MG63 (cell line): Measurements from ENCODE around the gene STXBP4. TPM values are rescaled to one million over a fixed set of nuclear protein-coding genes. Genes with fewer than 3 reads are reported as not detected.
A peak's percentile ranks its signal among the peaks of the same experiment; 100 is the strongest.

Experiments
- DNase-seq: peaks from one replicate; pipeline ENCODE4 v3.0.0-alpha.2; 2020
- H3K27me3 ChIP-seq: fragments of 250-450 bp; sonication (Bioruptor Pico); 2 replicates; pipeline ENCODE4 v1.5.1; 2020; ENCODE audit warnings: mild to moderate bottlenecking, moderate library complexity
- H3K36me3 ChIP-seq: fragments of 250-450 bp; sonication (Bioruptor Pico); 2 replicates; pipeline ENCODE4 v1.5.1; 2020; ENCODE audit warnings: mild to moderate bottlenecking, moderate library complexity
- H3K4me3 ChIP-seq: fragments of 250-450 bp; sonication (Bioruptor Pico); 2 replicates; pipeline ENCODE4 v1.5.1; 2020; ENCODE audit warnings: mild to moderate bottlenecking, moderate library complexity
- H3K9me3 ChIP-seq: fragments of 250-450 bp; sonication (Bioruptor Pico); 2 replicates; pipeline ENCODE4 v1.5.1; 2020; ENCODE audit warnings: mild to moderate bottlenecking, moderate library complexity
- total RNA-seq: library from RNA; depleted of rRNA; stranded (reverse); fragments of >200 nt; shearing (Covaris generic); gene quantifications from 2 replicates; pipeline ENCODE4 v1.2.3, GENCODE V29; 2014; ENCODE audit warnings: low replicate concordance

STXBP4 gene
- total RNA-seq, 1 experiment from 2014 or later = 28.1 TPM

- DNase-seq = no peak
- H3K27me3 ChIP-seq = no peaks in the 10 kb centered on the region
- H3K4me3 ChIP-seq = no peak overlapping the region
- H3K36me3 ChIP-seq = no peaks in the 10 kb centered on the region
- no peaks in the 10 kb centered on the region for H3K9me3 ChIP-seq
Observed at GRCh38 chr17:55166506-55166905, 197.9 kb downstream of the STXBP4 start.

- no peak overlapping the region for H3K4me3 ChIP-seq
- H3K36me3 ChIP-seq = no peaks in the 10 kb centered on the region
- DNase-seq = no peak
Observed at GRCh38 chr17:55167024-55167725, 198.6 kb downstream of the STXBP4 start.

DNA sequence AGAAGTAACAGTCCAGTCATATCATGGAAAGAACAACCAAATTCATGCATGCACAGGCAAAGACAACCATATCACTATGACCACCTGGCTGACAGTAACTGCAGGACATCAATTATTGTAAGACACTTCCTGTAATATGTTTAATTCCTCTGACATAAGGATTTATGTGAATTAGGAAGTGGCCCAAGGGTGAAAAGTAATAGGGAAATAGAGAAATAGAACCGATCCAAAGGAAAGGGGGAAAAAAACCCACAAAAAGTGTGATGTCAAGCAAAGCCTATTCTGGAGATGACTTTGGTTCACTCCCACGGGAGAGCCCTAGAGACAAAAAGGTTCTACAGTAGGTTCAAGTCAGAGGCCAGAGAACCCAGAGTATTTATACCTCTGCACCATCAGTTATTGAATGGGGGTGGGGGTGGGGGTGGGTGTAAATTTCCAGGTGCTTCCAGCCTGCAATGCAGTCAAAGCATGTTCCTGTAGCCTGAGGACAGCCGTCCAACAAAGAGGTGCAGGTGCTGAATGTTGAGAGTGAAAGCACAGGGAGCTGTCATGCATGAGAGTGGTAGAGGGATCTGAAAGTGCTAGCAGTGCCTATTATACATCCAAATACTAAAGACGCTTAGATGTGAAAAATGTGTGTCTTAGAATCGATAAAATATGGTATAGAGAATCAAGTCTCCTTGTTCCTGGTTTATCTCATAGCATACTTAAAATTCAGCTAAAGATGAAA lies 200.6 kb downstream of the STXBP4 start:
- no peak for DNase-seq
- Histone ChIP-seq H3K27me3 (no peaks in the 10 kb centered on the region), H3K9me3 (no peaks in the 10 kb centered on the region), H3K36me3 (no peaks in the 10 kb centered on the region), H3K4me3 (no peak overlapping the region)

More at GRCh38 chr17:55167024-55167725, 198.6 kb downstream of the STXBP4 start:
- no peaks in the 10 kb centered on the region for H3K9me3 ChIP-seq
- no peaks in the 10 kb centered on the region for H3K27me3 ChIP-seq

- Histone ChIP-seq H3K9me3 (no peaks in the 10 kb centered on the region), H3K36me3 (no peaks in the 10 kb centered on the region), H3K4me3 (no peak overlapping the region), H3K27me3 (no peaks in the 10 kb centered on the region)
- no peak for DNase-seq
Observed at GRCh38 chr17:55171634-55172328, 203.2 kb downstream of the STXBP4 start.

DNA sequence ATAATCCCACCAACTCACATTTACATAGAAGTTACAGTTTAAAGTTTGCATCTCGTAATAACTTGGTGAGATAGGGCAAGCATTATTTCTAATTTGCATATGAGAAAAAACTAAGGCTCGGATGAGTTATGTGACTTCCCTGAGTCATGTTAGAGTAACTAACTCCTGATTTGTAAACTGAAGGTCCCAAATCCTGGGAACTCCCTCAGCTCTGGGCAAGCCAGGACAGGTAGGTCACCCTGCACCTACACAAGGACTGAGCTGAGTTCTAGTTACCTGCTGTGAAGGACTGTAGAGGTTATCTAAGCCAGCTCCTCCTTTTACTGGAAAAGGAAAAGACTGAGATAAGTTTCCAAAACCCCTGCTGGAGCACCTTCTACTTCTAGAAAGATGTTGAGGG lies 204.0 kb downstream of the STXBP4 start:
- Histone ChIP-seq H3K36me3 (no peaks in the 10 kb centered on the region), H3K4me3 (no peak overlapping the region), H3K27me3 (no peaks in the 10 kb centered on the region), H3K9me3 (no peaks in the 10 kb centered on the region)
- no peak for DNase-seq

- H3K9me3 ChIP-seq = no peaks in the 10 kb centered on the region
- H3K4me3 ChIP-seq = no peak overlapping the region
- no peaks in the 10 kb centered on the region for H3K27me3 ChIP-seq
- no peaks in the 10 kb centered on the region for H3K36me3 ChIP-seq
- no peak for DNase-seq
Observed at GRCh38 chr17:55174133-55174532, 205.6 kb downstream of the STXBP4 start.

DNA sequence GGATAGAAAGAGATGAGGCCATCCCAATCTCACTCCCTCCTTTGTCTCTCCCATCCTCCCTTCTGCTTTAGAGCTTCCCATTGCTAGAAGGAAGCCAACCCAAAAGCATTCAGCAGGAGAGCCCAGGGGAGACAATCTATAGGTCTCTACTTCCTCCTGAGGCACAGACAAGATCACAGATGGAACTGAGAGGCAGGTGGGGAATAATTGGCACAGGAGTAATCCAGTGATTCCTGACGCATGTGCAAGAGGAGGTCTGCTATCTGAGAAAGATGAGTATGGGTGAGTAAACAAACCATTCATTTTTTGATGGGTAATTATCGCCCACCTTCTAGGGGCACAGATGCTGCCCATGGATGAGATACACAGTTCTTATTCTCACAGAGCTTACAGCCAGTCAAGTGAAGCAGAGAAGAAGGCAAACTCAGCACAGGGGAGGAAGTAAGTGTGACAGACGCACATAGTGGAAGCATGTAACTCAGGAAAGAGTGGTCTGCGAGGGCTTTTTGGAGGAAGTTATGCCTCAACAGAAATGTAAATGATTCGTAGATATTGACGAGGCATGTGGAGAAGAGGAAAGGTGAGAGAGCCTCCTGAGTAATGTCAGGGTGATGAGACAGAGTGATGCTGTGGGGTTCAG lies 207.3 kb downstream of the STXBP4 start:
- no peaks in the 10 kb centered on the region for H3K27me3 ChIP-seq
- no peak for DNase-seq
- no peaks in the 10 kb centered on the region for H3K36me3 ChIP-seq
- no peaks in the 10 kb centered on the region for H3K9me3 ChIP-seq
- H3K4me3 ChIP-seq = no peak overlapping the region

DNA sequence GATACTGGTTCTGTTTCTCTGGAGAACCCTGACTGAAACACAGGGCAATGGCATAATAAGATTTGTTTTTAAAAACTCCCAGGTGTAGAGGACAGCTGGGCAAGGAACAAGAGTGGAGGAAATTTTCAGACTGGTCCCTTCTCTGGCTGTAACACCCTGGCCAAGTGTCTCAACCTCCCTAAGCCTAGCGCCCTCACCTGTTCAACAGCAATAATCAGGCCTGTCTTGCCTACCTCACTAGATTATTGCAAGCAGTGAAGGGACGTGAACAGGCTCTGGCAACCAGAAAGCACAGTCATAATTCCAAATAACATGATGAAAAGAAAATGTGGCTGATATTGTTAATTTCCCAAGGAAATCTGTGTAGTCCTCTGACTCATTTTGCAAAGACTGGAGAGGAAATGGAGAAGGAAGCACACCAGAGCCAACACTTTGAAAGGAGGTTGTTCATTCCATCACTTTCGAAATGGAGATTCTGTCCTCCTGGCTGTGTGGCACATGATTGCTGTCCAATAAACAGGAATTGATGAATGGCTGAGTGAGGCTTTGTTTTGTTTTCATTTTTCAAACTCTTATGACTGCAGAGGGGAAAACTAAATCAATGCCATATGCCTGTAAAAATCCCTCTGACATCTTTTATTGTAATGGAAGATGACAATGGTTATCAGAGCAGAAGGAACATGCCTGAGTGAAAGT lies 208.7 kb downstream of the STXBP4 start:
- no peak for DNase-seq
- no peaks in the 10 kb centered on the region for H3K27me3 ChIP-seq
- H3K9me3 ChIP-seq = no peaks in the 10 kb centered on the region
- H3K36me3 ChIP-seq = no peaks in the 10 kb centered on the region
- H3K4me3 ChIP-seq = no peak overlapping the region

DNA sequence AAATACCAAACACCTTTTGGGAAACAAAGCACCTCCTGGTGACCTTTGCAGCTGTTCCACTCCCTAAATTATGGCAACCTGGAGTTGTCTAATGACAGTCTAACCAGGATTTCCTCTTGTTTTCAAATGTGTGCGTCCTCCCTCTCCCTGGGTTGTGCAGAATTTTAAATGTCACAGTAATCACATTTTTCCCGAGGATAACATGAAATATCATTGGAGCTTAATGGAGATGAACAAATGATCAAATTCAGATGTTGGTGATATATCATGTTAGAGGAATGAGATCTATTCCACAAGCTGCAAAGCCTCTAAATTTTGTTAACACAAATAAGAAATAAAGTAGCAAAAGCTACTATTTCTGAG lies 209.3 kb downstream of the STXBP4 start:
- Histone ChIP-seq H3K36me3 (no peaks in the 10 kb centered on the region), H3K4me3 (no peak overlapping the region), H3K9me3 (no peaks in the 10 kb centered on the region), H3K27me3 (no peaks in the 10 kb centered on the region)
- DNase-seq = no peak

DNA sequence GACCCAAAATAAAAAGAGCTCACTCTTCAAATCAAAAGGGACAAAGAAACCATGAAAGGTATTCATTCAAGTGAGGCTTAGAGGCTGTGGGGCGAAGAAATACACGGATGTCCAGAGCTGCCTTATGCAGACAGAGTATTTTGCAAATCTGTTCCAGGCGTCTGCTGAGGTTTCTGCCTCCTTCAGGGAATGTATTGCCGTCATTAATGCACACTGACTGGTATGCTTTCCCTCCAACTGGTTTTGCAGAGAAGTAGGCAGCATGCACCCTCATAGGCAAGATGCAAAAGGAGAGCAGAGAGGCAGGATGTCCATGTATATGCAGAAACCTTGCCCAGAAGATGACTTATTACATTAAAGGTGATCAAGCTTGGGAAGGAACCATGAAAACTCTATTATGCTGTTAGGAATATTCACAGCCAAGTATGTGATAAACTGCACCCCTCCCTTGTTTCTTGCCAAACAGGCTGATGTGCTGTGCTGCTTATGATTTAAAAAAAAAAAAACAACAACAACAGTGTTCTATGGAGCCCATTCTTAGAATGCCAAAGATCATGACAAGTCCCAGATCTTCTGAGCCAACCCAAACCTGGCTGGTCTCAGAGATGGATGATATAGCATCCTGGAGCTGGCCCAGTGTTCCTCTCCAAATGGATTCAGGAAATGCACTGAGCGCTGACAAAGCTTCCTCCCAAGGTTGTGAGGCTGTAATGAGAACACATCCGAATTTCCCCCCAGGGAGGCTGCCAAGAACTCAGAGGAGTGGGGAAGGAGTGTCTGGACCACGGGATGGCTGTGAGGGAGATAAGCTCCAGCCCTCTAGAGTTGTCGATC lies 218.6 kb downstream of the STXBP4 start:
- H3K36me3 ChIP-seq = no peaks in the 10 kb centered on the region
- DNase-seq = peak; percentile 38
- H3K9me3 ChIP-seq = no peaks in the 10 kb centered on the region
- H3K4me3 ChIP-seq = no peak overlapping the region
- no peaks in the 10 kb centered on the region for H3K27me3 ChIP-seq

GRCh38 chr17:55190748-55191147 lies 222.2 kb downstream of the STXBP4 start:
- Histone ChIP-seq H3K27me3 (no peaks in the 10 kb centered on the region), H3K9me3 (no peaks in the 10 kb centered on the region), H3K4me3 (no peak overlapping the region), H3K36me3 (no peaks in the 10 kb centered on the region)
- no peak for DNase-seq

DNA sequence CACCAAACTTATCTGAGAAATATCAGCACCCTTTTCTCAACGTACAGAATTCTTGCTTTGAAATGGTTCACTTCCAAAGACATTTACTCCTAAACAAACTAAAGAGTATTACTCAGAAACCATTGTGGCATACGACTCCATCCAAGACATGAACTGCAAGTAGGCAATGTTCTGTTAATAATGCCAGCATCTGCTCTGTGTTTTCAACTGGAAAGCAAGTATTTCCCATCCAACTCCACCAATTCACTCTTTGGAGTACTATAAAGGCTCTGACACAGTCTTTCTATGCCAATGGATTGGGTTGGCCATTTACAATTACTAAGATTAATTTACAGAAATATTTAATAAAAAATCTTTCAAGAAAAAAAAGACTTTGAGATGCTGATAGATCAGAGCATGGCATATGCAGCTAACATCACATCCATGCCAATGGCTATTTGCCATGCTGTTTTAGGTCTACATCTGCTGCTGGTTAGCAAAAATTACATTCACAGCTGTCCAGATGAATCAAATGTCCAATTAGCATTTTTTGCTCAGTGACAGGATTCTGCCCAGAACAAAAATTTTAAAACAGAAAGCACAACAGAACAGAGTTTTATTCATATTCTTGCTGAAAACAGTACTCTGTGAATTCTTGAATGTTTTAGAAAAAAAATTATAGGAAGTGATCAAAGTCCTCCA lies 230.3 kb downstream of the STXBP4 start:
- Histone ChIP-seq H3K27me3 (no peaks in the 10 kb centered on the region), H3K4me3 (no peak overlapping the region)

GRCh38 chr17:55200904-55201303 lies 232.3 kb downstream of the STXBP4 start:
- no peak for DNase-seq
- no peaks in the 10 kb centered on the region for H3K9me3 ChIP-seq
- H3K27me3 ChIP-seq = no peaks in the 10 kb centered on the region
- H3K36me3 ChIP-seq = no peaks in the 10 kb centered on the region
- no peak overlapping the region for H3K4me3 ChIP-seq

More for the DNA sequence above, 230.3 kb downstream of the STXBP4 start:
- H3K9me3 ChIP-seq = no peaks in the 10 kb centered on the region
- no peaks in the 10 kb centered on the region for H3K36me3 ChIP-seq
- no peak for DNase-seq

DNA sequence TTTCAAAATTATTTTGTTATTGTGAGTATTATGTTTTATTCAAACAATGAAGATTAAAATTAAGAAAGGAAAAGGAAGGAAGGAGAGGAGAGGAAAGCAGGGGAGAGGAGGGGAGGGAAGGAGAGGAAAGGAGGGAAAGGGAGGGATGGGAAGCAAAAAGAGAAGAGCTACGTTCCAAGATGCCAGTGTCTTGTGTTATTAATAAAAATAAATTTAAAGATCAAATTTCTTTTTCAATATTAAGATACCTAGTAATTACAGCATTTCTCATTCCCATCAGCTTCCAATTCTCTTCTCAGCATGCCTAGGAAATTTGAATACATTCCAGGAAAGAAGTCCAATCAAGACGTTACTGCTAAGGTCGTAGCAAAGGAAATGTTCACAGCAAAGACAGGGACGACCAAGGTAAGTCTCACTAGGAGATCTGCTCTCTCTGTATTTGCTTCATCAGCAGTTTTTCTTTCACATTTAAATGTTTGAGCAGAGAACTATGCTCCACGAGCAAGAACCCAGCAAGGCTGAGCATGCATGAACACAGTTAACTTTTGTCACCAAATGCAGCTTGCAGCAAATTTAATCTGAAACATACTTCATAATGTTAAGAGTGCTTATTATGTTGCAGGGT lies 232.9 kb downstream of the STXBP4 start:
- Histone ChIP-seq H3K4me3 (no peak overlapping the region), H3K9me3 (no peaks in the 10 kb centered on the region), H3K27me3 (no peaks in the 10 kb centered on the region), H3K36me3 (no peaks in the 10 kb centered on the region)
- no peak for DNase-seq

GRCh38 chr17:55202896-55203295 lies 234.3 kb downstream of the STXBP4 start:
- no peak overlapping the region for H3K4me3 ChIP-seq
- no peaks in the 10 kb centered on the region for H3K9me3 ChIP-seq
- no peaks in the 10 kb centered on the region for H3K36me3 ChIP-seq
- no peak for DNase-seq
- no peaks in the 10 kb centered on the region for H3K27me3 ChIP-seq
